Medulla oblongata (tissue), 1 donor: Measurements from ENCODE around the gene METTL3.

Source experiments
- DNase-seq: peaks from one replicate; pipeline ENCODE4 v3.0.0-alpha.2; 2015; ENCODE audit errors: extremely low spot score

METTL3 gene

DNA sequence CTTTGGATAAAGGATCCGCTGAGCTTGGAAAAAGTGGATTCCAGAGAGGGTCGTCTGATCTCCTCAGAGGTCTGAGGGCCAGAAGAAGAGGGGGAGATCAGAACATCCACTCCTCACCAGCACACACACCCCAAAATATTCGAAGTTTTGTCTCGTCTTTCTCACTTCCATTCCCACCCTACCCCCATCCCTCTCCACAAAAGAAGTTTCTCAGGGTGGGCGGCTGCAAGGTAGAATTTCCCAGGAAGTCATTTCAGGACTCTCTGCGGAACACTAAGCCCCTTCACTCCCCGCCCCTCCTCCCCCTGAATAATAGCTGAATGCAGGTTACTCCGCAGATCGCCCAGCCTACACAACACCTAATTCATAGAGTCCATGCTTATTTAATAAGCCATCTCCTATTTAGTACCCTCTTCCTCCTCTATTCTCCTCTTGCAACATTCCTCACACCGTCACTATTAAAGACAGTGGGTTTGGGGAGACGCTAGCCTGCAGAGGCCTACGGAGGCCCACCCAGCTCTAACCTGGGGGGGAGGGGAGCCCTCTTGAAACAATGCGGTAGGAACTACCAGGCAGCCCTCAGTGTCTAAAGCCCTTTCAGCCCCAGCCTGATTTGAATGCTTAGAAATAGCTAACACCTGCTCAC lies 15.7 kb upstream of the METTL3 start:
- DNase-seq = no peak

- DNase-seq = peak; percentile 87
Observed at GRCh38 chr14:21525962-21526671, 15.0 kb upstream of the METTL3 start, which contains the start of gene SALL2. Gene SALL2, minus strand, starts transcription at chr14:21526346. Its CDS starts 219 bp downstream, at chr14:21526127.

- peak; percentile 32 for DNase-seq
Observed at GRCh38 chr14:21525571-21525961, 14.4 kb upstream of the METTL3 start.

DNA sequence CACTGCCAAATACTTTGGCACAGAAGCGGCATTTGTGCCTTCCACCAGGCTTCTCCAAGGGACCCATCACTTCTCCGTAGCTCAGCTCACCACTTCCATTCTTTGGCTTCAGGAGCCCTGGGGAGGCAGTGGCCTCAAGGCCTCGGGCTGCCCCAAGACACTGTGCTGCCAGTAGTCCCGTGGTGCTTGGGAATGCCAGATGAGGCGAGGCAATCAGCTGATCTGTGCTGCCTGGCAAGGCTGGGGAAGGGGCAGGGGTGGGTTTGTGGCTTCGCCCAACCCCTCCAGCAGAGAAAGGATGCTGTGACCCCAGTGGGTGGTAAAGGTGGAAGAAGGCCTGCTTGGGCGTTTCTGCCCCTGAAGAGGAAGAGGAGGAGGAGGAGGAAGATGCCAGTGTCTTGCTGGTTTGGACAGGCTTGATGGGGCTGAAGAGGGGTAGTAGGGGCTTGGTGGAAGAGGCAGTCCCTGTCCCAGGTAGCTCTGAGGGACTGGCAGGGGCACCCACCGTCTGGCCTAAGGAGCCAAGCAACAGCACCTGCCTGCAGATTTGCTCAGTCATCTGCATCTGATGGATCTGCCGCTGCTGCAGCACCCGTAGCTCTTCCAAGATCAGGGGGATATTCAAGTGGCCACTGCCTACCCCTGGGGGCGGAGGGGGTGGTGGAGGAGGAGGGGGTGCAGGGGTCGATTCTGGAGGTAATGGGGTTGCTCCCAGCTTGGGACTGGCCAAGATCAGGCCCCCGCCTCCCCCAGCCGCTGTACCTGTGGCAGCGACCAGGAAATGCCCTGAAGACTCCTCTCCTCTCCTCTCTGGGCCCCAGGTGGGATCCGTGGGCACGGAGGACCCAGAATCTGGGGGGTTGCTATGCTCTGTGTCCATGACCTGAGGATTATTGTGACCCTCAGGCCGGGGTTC lies 13.7 kb upstream of the METTL3 start:
- peak; percentile 40 for DNase-seq

- no peak for DNase-seq
Observed at GRCh38 chr14:21523203-21523602, 12.1 kb upstream of the METTL3 start.

DNA sequence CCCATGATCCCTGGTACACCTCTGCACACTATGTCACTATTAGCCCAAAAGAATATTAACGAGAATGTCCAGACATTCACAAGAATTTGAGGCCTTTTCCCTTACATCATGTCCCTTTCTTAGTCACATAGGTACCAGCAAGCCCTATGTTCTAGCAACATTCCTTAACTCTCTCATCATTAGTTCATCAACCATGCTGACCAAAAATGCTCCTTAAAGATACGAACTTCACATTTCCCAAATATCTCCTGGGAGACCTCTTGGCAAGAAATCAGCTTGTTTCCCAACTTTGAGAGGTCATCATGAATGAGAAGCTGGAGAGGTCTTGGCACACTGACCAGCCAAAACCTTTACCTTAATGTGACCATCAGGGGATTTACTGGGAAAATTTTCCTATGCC lies 10.4 kb upstream of the METTL3 start:
- no peak for DNase-seq

DNA sequence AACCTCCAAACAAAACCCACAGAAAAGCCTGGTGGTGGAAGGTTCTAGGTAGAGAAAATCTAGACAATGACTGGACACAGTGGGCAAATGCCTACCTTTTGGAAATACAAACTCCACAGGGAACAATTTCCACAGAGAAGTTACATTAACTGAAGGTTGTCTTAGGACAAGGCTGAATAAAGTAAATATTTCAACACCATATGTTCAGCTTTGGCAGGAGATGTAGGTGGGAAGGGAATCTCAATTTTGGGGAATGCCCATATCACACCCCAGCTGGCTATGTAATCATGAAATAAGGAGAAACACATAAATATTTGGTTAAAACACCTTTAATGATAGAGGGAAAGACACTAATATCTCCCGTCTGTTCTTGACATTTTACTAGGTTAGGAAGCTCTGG lies 9.6 kb upstream of the METTL3 start:
- DNase-seq = no peak

GRCh38 chr14:21518725-21519124 lies 7.6 kb upstream of the METTL3 start:
- DNase-seq = no peak

- no peak for DNase-seq
Observed at GRCh38 chr14:21514341-21514740, 3.2 kb upstream of the METTL3 start.

DNA sequence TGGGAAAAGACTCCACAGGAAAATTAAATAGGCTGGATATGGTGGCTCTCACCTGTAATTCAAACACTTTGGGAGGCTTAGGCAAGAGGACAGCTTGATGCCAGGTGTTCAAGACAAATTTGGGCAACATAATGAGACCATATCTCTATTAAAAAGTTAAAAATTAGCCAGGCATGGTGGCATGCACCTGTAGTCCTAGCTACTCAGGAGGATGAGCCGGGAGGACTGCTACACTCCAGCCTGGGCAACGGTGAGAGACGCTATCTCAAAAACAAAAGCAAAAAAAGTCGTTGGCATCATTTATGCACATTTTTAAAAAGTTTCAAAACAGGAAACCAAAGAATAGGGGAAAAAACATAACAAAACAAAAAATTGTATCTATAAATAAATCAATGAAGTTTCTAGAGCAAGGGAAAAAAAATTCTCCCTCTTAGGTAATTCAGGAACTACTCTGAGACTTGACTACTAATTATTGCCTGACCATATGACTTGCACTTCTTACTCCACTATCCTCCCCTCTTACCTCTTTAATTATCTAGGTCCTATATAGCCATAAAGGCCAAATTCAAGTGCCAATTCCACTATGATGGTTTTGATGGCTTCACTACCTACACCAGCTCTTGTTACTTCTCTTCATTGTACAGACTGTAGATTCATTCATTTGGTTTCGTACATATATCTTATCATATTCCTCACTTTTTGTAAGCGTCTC lies 1.6 kb downstream of the METTL3 start:
- no peak for DNase-seq

DNA sequence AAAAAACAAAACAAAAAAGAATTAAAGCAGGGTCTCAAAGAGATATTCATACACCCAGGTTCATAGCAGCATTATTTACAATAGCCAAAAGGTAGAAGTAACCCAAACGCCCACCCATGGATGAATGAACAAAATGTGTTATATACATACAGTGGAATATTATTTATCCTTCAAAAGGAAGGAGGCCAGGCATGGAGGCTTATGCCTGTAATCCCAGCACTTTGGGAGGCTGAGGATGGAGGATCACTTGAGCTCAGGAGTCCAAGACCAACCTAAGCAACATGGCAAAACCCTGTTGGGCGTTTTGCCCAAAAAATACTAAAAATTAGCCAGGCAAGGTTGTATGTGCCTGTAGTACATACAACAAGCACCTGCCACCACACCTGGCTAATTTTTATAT lies 4.6 kb downstream of the METTL3 start:
- no peak for DNase-seq

DNA sequence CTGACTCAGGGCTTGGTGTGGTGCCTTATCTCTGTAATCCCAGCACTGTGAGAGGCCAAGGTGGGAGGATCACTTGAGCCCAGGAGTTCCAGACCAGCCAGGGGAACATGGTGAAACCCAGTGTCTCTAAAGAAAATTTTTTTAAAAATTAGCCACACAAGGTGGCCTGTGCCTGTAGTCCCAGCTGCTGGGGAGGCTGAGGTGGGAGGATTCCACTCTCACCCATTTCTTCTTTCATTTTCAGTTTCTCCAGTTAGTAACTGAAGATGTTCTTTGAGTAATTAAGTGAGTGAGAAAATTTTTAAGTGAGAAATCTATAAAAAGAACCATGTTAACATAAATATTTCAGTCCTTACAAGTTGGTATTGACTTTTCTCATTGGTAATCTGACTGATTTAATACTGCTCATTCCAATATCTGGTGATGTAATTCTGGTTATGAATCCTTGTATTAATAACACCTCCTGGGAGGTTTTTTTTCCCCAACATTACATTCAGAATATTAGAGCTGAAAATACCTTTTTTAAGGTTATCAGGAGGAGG lies 6.1 kb downstream of the METTL3 start:
- DNase-seq = no peak

GRCh38 chr14:21503376-21503775 lies 7.8 kb downstream of the METTL3 start:
- DNase-seq = no peak

DNA sequence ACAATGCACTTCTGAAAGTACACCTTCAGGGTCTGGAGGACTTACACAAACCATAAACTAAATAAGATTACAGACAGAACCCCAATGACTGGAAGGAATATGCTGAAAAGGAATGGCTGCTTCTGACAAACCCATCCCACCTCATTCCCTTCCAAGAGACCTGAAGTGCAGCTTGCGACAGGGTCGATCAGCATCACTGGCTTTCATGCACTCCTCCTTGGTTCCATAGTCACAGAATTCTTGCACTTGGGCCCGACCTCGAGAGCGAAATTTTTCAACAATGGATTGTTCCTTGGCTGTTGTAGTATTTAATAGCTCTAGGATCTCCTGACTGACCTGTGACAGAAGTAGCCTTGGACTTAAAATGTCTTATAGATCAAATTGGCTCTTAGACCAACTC lies 9.6 kb downstream of the METTL3 start:
- no peak for DNase-seq

GRCh38 chr14:21498540-21499526 lies 12.3 kb downstream of the METTL3 start:
- peak; percentile 68 for DNase-seq

GRCh38 chr14:21496453-21496852 lies 14.7 kb downstream of the METTL3 start:
- DNase-seq = no peak

DNA sequence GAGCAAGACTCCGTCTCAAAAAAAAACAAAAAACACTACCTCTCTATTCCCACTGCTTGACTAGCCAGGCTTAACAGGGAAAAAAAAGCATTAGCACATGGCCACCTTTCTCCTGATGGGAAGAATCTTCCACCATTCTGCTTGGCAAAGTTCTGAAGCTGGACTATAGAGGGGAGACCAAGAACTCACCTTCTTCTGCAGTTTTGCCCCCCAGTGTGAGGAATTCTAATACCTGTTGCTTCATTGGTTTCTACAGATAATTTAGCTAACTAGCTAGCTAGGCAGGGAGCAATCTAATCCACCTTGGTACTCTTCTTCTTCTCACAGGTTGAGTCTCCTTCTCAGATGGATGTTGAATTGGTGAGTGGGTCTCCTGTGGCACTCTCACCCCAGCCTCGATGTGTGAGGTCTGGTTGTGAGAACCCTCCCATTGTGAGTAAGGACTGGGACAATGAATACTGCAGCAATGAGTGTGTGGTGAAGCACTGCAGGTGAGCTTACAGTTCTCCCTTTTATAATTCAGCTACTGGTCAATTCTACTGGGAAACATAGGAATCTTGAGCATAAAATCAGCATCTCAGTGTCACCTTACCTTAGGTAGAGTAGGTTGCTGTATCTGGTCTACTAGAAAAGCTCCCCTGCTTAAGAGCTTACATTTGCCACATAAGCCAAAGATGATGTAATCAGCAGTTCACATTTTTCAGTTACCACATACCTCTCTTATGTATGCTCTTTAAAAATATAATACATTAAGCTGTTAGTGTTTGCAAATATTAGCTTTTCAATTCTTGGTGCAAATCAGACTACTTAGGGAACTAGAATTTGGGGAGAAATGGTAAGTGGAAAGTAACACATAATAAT lies 16.0 kb downstream of the METTL3 start:
- DNase-seq = no peak

- DNase-seq = no peak
Observed at GRCh38 chr14:21486640-21487087, 24.5 kb downstream of the METTL3 start.
